Chondrocyte (in vitro differentiated cells): ENCODE results near the gene SERPINI1. TPM values are rescaled to one million over a fixed set of nuclear protein-coding genes. Genes with fewer than 3 reads are reported as not detected.

Source experiments
- DNase-seq: peaks from one replicate; pipeline ENCODE4 v3.0.0; 2021; ENCODE audit warnings: mixed read lengths, low spot score
- H3K27ac Mint-ChIP-seq: one replicate; pipeline ENCODE4 v1.8.0; 2021; ENCODE audit warnings: mild to moderate bottlenecking, moderate library complexity, mixed read lengths; ENCODE audit not compliant: unreplicated experiment
- H3K27me3 Mint-ChIP-seq: 2 replicates; pipeline ENCODE4 v1.8.0; 2021; ENCODE audit warnings: low read depth, mixed read lengths
- H3K36me3 Mint-ChIP-seq: 2 replicates; pipeline ENCODE4 v1.8.0; 2021; ENCODE audit warnings: low read depth, mixed read lengths
- H3K4me1 Mint-ChIP-seq: 2 replicates; pipeline ENCODE4 v1.8.0; 2021; ENCODE audit warnings: low read depth, mild to moderate bottlenecking, mixed read lengths
- H3K4me3 Mint-ChIP-seq: one replicate; pipeline ENCODE4 v1.8.0; 2021; ENCODE audit warnings: mild to moderate bottlenecking, moderate library complexity, mixed read lengths; ENCODE audit not compliant: unreplicated experiment
- H3K9me3 Mint-ChIP-seq: 2 replicates; pipeline ENCODE4 v1.8.0; 2021; ENCODE audit warnings: low read depth, mixed read lengths
- CTCF ChIP-seq: fragments of 200-600 bp; sonication (generic); IDR thresholded peaks from 2 replicates; pipeline ENCODE4 v1.5.0; 2021; ENCODE audit warnings: antibody characterized with exemption, mild to moderate bottlenecking, moderate library complexity
- total RNA-seq: library from RNA; stranded (reverse); gene quantifications from 3 replicates; pipeline ENCODE4 v1.2.1, GENCODE V29; 2021

The SERPINI1 gene
- total RNA-seq, 1 donor from 2014 or later: 2.5 TPM

GRCh38 chr3:167858865-167859264, 123.3 kb downstream of the SERPINI1 start:
- Mint-ChIP-seq H3K9me3 (no peaks in the 10 kb centered on the region), H3K4me3 (no peak overlapping the region), H3K36me3 (no peaks in the 10 kb centered on the region), H3K27me3 (peaks cover 11% of the 10 kb centered on the region), H3K27ac (no peak overlapping the region), H3K4me1 (no peaks in the 10 kb centered on the region)
- TF ChIP-seq CTCF: no peak
- DNase-seq: no peak

- peaks cover 11% of the 10 kb centered on the region for H3K27me3 Mint-ChIP-seq
- H3K36me3 Mint-ChIP-seq: no peaks in the 10 kb centered on the region
- H3K27ac Mint-ChIP-seq: no peak overlapping the region
- H3K4me1 Mint-ChIP-seq: peaks cover 2% of the 10 kb centered on the region
- no peak overlapping the region for H3K4me3 Mint-ChIP-seq
- no peaks in the 10 kb centered on the region for H3K9me3 Mint-ChIP-seq
- no peak for TF ChIP-seq CTCF
- DNase-seq: no peak
These were observed 124.1 kb downstream of the SERPINI1 start for GRCh38 chr3:167859610-167860009.

GRCh38 chr3:167861649-167862048, 126.1 kb downstream of the SERPINI1 start:
- no peaks in the 10 kb centered on the region for H3K36me3 Mint-ChIP-seq
- no peak for TF ChIP-seq CTCF
- no peak overlapping the region for H3K27ac Mint-ChIP-seq
- H3K27me3 Mint-ChIP-seq: peaks cover 10% of the 10 kb centered on the region
- DNase-seq: no peak
- H3K4me1 Mint-ChIP-seq: peaks cover 5% of the 10 kb centered on the region
- no peaks in the 10 kb centered on the region for H3K9me3 Mint-ChIP-seq
- no peak overlapping the region for H3K4me3 Mint-ChIP-seq

GRCh38 chr3:167862104-167862730, 126.7 kb downstream of the SERPINI1 start:
- H3K27me3 Mint-ChIP-seq: peaks cover 11% of the 10 kb centered on the region
- H3K27ac Mint-ChIP-seq: no peak overlapping the region

GRCh38 chr3:167863811-167864551, 128.5 kb downstream of the SERPINI1 start:
- H3K4me3 Mint-ChIP-seq: no peak overlapping the region
- no peak overlapping the region for H3K27ac Mint-ChIP-seq
- TF ChIP-seq CTCF: no peak
- H3K27me3 Mint-ChIP-seq: peaks cover 20% of the 10 kb centered on the region
- DNase-seq: peak; percentile 38
- H3K9me3 Mint-ChIP-seq: no peaks in the 10 kb centered on the region
- peaks cover 5% of the 10 kb centered on the region for H3K4me1 Mint-ChIP-seq
- H3K36me3 Mint-ChIP-seq: no peaks in the 10 kb centered on the region

More at GRCh38 chr3:167862104-167862730, 126.7 kb downstream of the SERPINI1 start:
- Mint-ChIP-seq H3K4me1 (peaks cover 5% of the 10 kb centered on the region), H3K36me3 (no peaks in the 10 kb centered on the region), H3K4me3 (no peak overlapping the region), H3K9me3 (no peaks in the 10 kb centered on the region)
- no peak for DNase-seq
- no peak for TF ChIP-seq CTCF
